Measurements from ENCODE around the gene ZSCAN5B. TPM values are rescaled to one million over a fixed set of nuclear protein-coding genes. Genes with fewer than 3 reads are reported as not detected.

Gene ZSCAN5B
- polyA plus RNA-seq, 1 experiment = 0.17 TPM

GRCh38 chr19:56161534-56161933, 36.0 kb downstream of the ZSCAN5B start:
- ChIA-PET CTCF (interaction anchor here (1.1 to 2.5 kb wide), 4 partner anchors 11 to 85 kb away, joined by 3 to 17 read pairs (median 6); no protein-coding TSS in a partner anchor), POLR2A (no interaction called here)
- peaks cover 9% of the 10 kb centered on the region for H3K36me3 ChIP-seq (ENCODE audit: control insufficient read depth, insufficient read depth, low read length)
- no peaks in the 10 kb centered on the region for H3K27me3 ChIP-seq (ENCODE audit: control insufficient read depth, insufficient read depth, low read length)
- no peak overlapping the region for H3K4me3 ChIP-seq (ENCODE audit: low read depth, low read length)
- no peak for TF ChIP-seq CTCF (IDR thresholded peaks at IDR 0.05; ENCODE audit: insufficient read depth, low read depth, low read length)
- DNase-seq (ENCODE audit: low read depth) = no peak

- Histone ChIP-seq H3K36me3 (ENCODE audit: control insufficient read depth, insufficient read depth, low read length) (peaks cover 17% of the 10 kb centered on the region), H3K4me3 (ENCODE audit: low read depth, low read length) (no peak overlapping the region), H3K27me3 (ENCODE audit: control insufficient read depth, insufficient read depth, low read length) (no peaks in the 10 kb centered on the region)
- no peak for DNase-seq (ENCODE audit: low read depth)
- TF ChIP-seq CTCF (IDR thresholded peaks at IDR 0.05; ENCODE audit: insufficient read depth, low read depth, low read length) = no peak
- POLR2A ChIA-PET = no interaction called here
- CTCF ChIA-PET = interaction anchor here (2.5 kb wide), 1 partner anchor 13 kb away, joined by 17 read pairs; no protein-coding TSS in a partner anchor
Measured at GRCh38 chr19:56159622-56160271, 37.8 kb downstream of the ZSCAN5B start.

- no peak overlapping the region for H3K4me3 ChIP-seq (ENCODE audit: low read depth, low read length)
- DNase-seq (ENCODE audit: low read depth) = no peak
- ChIA-PET POLR2A (no interaction called here), CTCF (no interaction called here)
- no peaks in the 10 kb centered on the region for H3K27me3 ChIP-seq (ENCODE audit: control insufficient read depth, insufficient read depth, low read length)
- H3K36me3 ChIP-seq (ENCODE audit: control insufficient read depth, insufficient read depth, low read length) = peaks cover 18% of the 10 kb centered on the region
- TF ChIP-seq CTCF (IDR thresholded peaks at IDR 0.05; ENCODE audit: insufficient read depth, low read depth, low read length) = no peak
Measured at GRCh38 chr19:56159009-56159559, 38.5 kb downstream of the ZSCAN5B start.

- TF ChIP-seq CTCF (IDR thresholded peaks at IDR 0.05; ENCODE audit: insufficient read depth, low read depth, low read length) = no peak
- CTCF ChIA-PET = interaction anchor here (0.9 to 1.9 kb wide), 3 partner anchors 13 to 81 kb away, joined by 3 to 7 read pairs (median 6); no protein-coding TSS in a partner anchor
Measured at GRCh38 chr19:56158170-56158757, 39.3 kb downstream of the ZSCAN5B start.

GRCh38 chr19:56156768-56157167, 40.8 kb downstream of the ZSCAN5B start:
- no peaks in the 10 kb centered on the region for H3K27me3 ChIP-seq (ENCODE audit: control insufficient read depth, insufficient read depth, low read length)
- ChIA-PET POLR2A (no interaction called here), CTCF (interaction anchor here (1.6 to 1.9 kb wide), 2 partner anchors 15 to 80 kb away, joined by 6 to 7 read pairs; no protein-coding TSS in a partner anchor)
- TF ChIP-seq CTCF (IDR thresholded peaks at IDR 0.05; ENCODE audit: insufficient read depth, low read depth, low read length) = no peak
- no peak for DNase-seq (ENCODE audit: low read depth)
- H3K4me3 ChIP-seq (ENCODE audit: low read depth, low read length) = no peak overlapping the region
- peaks cover 21% of the 10 kb centered on the region for H3K36me3 ChIP-seq (ENCODE audit: control insufficient read depth, insufficient read depth, low read length)

More at GRCh38 chr19:56158170-56158757, 39.3 kb downstream of the ZSCAN5B start:
- no peak for DNase-seq (ENCODE audit: low read depth)
- POLR2A ChIA-PET = no interaction called here
- Histone ChIP-seq H3K27me3 (ENCODE audit: control insufficient read depth, insufficient read depth, low read length) (no peaks in the 10 kb centered on the region), H3K36me3 (ENCODE audit: control insufficient read depth, insufficient read depth, low read length) (peaks cover 21% of the 10 kb centered on the region), H3K4me3 (ENCODE audit: low read depth, low read length) (no peak overlapping the region)

Data from BJ (cell line).